Activated CD4-positive, CD25-positive, alpha-beta regulatory T cell treated with anti-CD3 and anti-CD28 coated beads, Interleukin-2, amount 50 U/mL, for 16 hours (primary cell): ENCODE data around the gene UTF1.

Experiments used
- DNase-seq: peaks from one replicate; pipeline ENCODE4 v3.0.0-alpha.2; 2020; ENCODE audit warnings: low read depth, low spot score

UTF1 gene

GRCh38 chr10:133230044-133230361 lies at the start of gene UTF1:
UTF1 (plus strand) TSS chr10:133230217; CDS start chr10:133230289, 72 bp downstream.
- DNase-seq, result no peak

- DNase-seq, result no peak
These were observed 48.9 kb upstream of the UTF1 start for GRCh38 chr10:133180965-133181639.

DNA sequence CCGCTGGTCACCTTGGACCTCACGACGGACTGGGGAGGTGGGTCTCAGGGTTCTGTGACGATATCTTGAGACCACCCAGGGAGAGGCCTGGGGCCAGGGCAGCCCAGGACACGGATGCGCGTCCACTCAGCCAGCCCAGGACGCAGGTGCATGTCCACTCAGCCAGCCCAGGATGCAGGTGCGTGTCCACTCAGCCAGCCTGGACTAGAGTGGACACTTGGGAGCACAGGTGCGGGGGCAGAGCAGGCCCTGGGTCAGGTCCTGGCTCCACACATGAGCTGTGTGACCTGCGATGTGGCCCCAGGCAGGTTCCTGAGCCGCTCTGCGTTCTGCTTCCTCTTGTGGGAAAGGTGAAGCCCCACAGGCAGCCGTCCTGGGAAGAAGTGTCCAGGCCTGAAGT lies 47.8 kb upstream of the UTF1 start:
- no peak for DNase-seq

DNA sequence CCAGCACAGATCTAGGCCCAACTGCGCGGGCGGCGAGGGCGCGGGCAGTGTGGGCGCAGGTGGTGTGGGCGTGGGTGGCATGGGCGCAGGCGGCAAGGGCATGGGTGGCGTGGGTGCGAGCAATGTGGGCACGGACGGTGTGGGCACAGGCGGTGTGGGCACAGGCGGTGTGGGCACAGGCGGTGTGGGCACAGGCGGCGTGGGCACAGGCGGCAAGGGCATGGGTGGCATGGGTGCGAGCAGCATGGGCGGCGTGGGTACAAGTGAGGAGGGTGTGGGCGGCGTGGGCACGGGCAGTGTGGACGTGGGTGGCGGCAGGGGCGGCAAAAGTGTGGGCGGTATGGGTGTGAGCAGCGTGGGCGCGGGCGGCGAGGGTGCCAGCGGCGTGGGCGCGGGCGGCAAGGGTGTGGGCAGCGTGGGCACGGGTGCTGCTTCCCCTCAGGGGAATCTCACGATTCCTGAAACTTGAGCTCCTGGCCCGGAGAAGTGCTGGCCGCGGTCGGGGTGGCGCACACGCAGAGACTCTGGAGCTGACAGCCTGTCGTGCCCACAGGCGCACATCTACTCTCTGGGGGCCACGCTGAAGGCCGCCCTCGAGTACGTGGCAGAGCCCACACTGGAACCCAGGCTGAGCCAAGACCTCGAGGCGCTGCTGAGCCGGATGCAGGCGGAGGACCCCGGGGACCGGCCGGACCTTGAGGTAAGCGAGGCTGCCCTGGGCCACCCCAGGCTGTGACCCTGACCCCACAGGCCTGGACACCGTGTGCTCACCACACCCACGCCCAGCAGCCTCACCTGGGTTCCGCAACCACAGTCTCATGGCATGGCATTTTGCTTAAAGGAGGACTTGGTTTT lies 47.0 kb upstream of the UTF1 start:
- no peak for DNase-seq

GRCh38 chr10:133183646-133184378 lies 46.2 kb upstream of the UTF1 start:
- DNase-seq, result no peak

GRCh38 chr10:133184591-133185244 lies 45.3 kb upstream of the UTF1 start:
- DNase-seq, result no peak

- DNase-seq, result no peak
These were observed 44.6 kb upstream of the UTF1 start for GRCh38 chr10:133185421-133185820.

DNA sequence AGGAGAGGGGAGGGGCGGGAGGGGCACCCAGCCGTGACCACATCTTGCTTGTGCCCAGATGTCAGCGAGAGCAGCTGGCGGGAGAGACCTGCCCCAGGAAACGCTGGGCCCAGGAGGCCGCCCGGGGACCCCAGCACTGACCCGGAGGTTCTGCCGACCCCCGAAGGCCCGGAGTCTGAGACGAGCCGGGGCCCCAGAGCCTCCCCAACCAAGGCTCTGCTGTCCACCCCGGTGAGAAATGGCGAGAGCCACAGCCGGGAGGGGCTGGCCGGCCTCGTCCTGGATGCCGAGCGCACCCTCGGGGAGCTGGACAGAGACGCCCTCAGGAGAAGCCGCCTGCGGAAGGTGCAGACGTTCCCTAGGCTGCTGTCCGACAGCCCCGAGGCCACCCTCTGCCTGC lies 44.1 kb upstream of the UTF1 start:
- no peak for DNase-seq

- DNase-seq, result no peak
These were observed 43.5 kb upstream of the UTF1 start for GRCh38 chr10:133186416-133187090.

DNA sequence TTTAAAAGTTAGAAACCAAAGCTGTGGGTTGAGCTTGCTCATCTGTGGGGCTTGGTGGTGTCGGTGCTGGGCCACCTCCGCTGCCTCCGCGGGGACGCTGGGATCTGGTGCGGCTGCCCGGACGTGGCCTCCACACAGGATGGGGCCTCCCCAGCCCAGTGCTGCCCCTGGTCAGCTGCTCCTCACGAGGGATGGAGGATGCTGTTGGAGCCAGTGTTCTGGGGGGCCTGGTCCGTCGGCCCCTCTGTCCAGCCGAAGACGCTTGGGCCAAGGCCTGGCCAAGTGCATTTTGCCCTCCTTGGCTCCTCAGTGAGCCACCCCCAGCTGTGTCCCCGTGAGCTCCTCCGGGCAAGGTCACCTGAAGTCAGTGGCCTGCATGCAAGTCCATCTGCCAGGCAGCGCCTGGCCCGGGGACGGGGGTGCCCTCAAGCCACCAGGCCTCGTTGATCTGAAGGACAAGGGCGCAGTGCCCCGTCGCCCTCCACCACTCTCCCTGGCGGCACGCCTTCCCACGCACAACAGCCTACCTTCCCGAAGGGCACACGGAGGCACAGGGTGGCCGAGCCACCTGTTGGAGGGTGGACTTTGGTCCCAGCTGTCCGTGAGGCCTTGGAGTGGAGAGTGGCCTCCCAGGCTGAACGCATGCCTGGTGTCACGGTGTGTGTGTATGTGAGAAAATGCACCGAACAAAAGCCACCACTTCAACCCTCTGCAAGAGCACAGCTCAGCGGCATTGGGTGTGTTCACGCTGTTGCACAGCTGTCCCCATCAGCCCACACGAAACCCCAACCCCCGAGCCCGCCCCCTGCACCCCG lies 42.7 kb upstream of the UTF1 start:
- DNase-seq, result no peak

DNA sequence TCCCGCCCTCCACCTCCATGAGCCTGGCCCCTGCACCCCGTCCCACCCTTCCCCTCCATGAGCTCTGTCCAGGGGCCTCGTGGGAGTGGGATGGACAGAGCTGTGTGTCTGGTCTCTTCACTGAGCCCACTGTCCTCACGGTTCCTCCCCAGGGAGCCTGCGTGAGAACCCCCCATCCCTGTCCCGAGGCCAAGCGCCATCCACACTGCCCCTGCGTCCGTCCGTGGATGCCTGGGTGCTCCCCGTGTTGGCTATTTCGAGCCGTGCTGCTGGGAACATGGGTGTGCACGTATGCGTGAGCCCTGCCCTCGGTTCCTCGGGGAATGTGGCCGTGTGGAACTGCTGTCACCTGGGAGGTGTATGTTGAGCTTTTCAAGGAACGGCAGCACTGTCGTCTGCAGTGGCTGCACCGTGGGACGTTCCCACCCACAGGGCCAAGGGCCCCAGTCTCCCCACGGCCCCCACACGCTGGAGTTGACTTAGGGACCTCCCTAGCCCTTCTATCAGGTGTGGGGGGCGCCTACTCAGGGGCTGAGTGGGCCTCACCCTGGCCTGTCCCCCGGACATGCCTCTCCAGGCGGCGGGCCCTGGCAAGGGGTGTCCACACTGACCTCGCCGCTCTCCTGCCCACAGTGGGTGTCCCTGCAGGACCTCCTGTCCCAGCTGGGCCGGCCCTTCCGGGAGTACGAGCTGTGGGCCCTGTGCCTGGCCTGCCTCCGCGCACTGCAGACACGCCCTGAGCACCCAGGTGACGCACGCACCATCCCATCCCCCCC lies 41.9 kb upstream of the UTF1 start:
- DNase-seq, result no peak

- DNase-seq, result no peak
These were observed 40.8 kb upstream of the UTF1 start for GRCh38 chr10:133189256-133189655.

DNA sequence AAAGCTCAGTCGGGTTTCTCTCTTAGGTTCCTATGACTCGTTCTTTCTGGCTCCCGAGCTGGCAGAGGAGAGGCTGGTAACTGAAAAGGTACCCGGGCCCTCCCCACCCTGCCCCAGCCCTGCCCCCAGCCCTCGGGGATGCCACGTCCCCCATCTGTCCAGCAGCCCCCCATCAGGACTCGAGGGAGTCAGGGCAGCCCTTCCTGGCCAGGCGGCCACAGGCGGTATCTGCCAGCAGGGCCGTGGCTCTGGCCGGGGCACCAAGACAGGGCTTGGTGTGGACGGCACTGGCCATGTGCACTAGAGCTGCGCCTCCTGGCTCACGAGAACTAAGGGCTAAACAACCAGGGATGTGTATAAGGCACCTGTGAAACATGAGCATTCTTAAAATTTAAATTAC lies 40.3 kb upstream of the UTF1 start:
- no peak for DNase-seq

DNA sequence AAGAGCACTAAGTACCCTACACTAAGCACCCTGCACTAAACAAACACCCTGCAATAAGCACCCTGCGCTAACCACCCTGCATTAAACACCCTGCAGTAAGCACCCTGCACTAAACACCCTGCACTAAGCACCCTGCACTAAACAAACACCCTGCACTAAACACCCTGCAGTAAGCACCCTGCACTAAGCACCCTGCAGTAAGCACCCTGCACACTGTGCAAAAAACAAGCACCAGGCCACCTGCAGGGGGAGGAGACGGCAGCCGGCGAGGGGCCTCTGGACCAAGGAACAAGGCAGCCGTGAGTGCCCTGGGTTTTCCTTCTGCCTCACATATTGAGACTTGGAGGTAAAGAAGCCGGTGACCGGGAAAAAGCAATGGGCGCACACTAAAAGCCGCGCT lies 39.8 kb upstream of the UTF1 start:
- DNase-seq, result no peak

GRCh38 chr10:133191651-133192050 lies 38.4 kb upstream of the UTF1 start:
- DNase-seq, result no peak

GRCh38 chr10:133194151-133194550 lies 35.9 kb upstream of the UTF1 start:
- no peak for DNase-seq

- no peak for DNase-seq
These were observed 34.9 kb upstream of the UTF1 start for GRCh38 chr10:133195096-133195495.

DNA sequence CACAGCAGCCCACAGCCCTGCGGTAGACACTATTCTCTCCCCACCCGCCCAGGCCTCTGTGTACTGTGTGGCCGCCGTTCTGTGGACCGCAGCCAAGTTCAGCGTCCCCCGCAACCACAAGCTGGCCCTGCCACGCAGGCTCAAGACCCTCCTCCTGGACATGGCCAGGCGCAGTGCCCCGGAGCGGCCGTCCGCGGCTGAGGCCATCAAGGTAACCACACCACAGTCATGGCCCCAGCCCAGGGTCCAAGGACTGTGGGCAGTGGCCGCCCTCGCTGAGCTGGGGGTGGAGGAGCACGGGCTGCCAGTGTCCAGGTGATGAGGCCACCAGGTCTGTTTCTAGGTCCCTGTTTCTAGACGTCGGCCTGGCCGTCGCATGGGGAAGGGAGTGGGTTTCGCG lies 34.4 kb upstream of the UTF1 start:
- no peak for DNase-seq

DNA sequence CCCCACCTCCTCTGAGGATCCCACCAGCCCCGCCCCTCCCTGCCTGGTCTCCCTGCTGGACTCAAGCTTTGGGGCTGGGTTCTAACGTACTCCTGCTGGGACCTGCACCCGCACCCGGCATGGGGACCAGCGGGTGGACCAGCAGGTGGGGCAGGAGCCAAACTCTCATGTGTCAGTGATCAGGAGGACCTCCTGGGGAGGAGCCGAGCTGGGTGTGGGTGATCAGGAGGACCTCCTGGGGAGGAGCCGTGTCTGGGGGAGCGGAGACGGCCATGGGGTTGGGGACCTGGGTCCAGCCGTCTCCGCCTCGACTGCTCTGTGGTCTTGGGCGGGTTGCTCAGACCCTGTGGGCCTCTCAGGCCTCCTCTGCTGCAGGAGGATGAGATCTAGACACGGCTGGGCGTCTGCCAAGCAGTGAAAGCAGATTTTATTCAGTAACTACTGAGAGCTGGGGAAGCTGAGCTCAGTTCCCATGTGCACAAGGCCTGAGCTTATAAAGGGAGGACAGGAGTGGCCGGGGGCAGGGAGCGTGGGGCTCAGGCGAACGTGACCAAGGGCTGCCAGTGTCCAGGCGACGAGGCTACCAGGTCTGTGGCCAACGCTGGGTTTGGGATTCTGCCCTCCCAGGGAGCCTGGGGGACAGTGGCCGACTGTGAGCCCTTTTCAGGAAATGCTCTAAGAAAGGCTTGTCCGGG lies 33.6 kb upstream of the UTF1 start:
- no peak for DNase-seq
